Activated CD4-positive, alpha-beta memory T cell treated with anti-CD3 and anti-CD28 coated beads for 36 hours (primary cell): ENCODE data around the gene GPR146. TPM values are rescaled to one million over a fixed set of nuclear protein-coding genes. Genes with fewer than 3 reads are reported as not detected.
A peak's percentile ranks its signal among the peaks of the same experiment; 100 is the strongest.

Source experiments
- CTCF ChIA-PET: fragments of 350-600 bp; sonication (Branson Sonifier 250); formaldehyde crosslinking; loops from one replicate; lab custom pipeline; 2021; ENCODE audit warnings: antibody characterized with exemption, inconsistent platforms; lab: Charles Lee
- POLR2A ChIA-PET: fragments of 350-600 bp; sonication (Branson Sonifier 250); formaldehyde crosslinking; loops from one replicate; lab custom pipeline; 2021; ENCODE audit warnings: antibody characterized with exemption; lab: Charles Lee
- DNase-seq: peaks from one replicate; pipeline ENCODE4 v3.0.0-alpha.2; 2020
- H3K27ac Mint-ChIP-seq: one replicate; pipeline ENCODE4 v1.8.0; 2021; ENCODE audit warnings: mixed read lengths
- H3K27me3 Mint-ChIP-seq: one replicate; pipeline ENCODE4 v1.8.0; 2021; ENCODE audit warnings: mixed read lengths
- H3K36me3 Mint-ChIP-seq: one replicate; pipeline ENCODE4 v1.8.0; 2021; ENCODE audit warnings: mixed read lengths
- H3K4me1 Mint-ChIP-seq: one replicate; pipeline ENCODE4 v1.8.0; 2021; ENCODE audit warnings: low read depth, mixed read lengths
- H3K4me3 Mint-ChIP-seq: one replicate; pipeline ENCODE4 v1.8.0; 2021; ENCODE audit warnings: mild to moderate bottlenecking, mixed read lengths
- H3K9me3 Mint-ChIP-seq: one replicate; pipeline ENCODE4 v1.8.0; 2021; ENCODE audit warnings: mixed read lengths
- intact Hi-C: fragments of 100-400 bp; cut with micrococcal nuclease; formaldehyde crosslinking; loops from one replicate; pipeline ENCODE4 v1.15.1; 2023
- total RNA-seq, 2 experiments: library from RNA; stranded (reverse); gene quantifications; one replicate each; pipeline ENCODE4 v1.2.3, GENCODE V29; 2021

GPR146 gene
- total RNA-seq, 2 experiments from 2014 or later: 1.6 to 2.1 TPM

DNA sequence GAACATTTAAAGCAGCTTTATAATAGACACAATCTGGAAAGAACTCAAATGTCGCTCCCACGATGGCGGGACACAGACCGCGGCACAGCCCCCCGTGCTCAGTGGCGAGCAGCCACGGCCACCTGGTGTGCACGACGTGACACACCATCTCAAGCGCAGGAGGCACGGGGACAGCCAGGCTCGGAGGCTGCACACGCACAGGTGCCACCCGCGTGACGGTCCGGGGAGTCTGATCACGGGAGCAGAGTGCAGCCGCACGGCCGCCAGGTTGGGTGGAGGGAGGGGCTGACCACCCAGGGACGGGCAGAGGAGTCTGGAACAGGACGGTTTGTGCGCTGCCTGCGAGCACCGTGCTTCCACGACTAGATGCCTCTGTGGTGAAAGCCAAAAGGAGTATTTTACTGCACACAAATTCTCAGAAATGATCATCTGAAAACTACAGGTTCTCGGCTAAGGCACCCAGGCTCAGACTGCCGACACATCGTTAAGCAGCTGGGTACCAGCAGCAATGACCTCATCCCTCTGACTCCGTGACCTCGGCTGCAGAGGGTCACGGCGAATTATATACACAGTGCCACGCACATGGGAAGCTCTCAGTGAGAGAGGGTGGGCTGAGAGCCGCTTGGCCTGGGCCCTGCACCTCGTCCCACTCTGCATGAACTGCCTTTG lies 36.0 kb downstream of the GPR146 start:
- no peak for DNase-seq
- Mint-ChIP-seq H3K9me3 (no peaks in the 10 kb centered on the region), H3K27ac (no peak overlapping the region), H3K27me3 (no peaks in the 10 kb centered on the region), H3K4me1 (no peaks in the 10 kb centered on the region), H3K36me3 (no peaks in the 10 kb centered on the region), H3K4me3 (no peak overlapping the region)
- ChIA-PET CTCF (interaction anchor here (1.6 to 1.8 kb wide), 2 partner anchors 15 to 87 kb away, joined by 6 to 7 read pairs; no protein-coding TSS in a partner anchor), POLR2A (no interaction called here)
- intact Hi-C loops: no loop called here

DNA sequence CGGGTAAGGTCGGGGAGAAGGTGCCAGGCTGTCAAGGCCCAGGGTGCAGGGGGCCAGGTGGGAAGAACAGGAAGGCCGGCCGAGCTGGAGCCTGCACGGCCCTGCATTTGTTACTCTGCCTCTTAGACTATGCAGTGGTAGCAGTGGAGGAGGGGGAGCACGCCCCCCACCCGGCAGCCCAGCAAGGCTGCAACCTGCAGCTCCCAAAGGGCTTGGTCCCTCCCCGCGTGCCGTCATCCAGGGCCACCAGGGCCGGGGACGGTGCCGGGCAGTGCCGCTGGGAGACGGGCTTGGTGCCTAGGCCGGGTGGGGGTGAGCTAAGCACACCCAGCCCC lies 36.5 kb downstream of the GPR146 start:
- Mint-ChIP-seq H3K27ac (no peak overlapping the region), H3K4me3 (no peak overlapping the region), H3K27me3 (no peaks in the 10 kb centered on the region), H3K4me1 (no peaks in the 10 kb centered on the region), H3K36me3 (no peaks in the 10 kb centered on the region), H3K9me3 (no peaks in the 10 kb centered on the region)
- intact Hi-C loops: no loop called here
- ChIA-PET CTCF (interaction anchor here (1.6 to 1.8 kb wide), 2 partner anchors 15 to 88 kb away, joined by 6 to 7 read pairs; no protein-coding TSS in a partner anchor), POLR2A (no interaction called here)
- DNase-seq: no peak

DNA sequence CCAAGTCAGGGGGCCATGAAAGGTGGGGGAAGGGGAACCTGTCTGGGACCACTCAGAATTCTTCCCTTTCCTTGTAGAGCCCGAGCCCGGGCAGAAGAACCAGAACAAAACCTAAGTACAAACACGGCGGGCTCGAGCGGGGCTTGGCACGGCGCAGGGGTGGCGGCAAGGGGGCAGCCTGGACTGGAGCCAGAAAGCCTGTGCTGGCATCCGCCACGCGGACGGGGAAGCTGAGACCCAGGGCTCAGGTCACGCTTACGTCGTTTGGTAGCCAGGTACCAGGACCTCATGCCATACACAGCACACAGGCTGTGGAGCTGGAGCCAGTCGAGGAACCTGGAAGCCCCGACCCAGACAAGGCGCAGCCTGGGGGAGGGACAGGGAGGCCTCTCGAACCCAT lies 37.0 kb downstream of the GPR146 start:
- Mint-ChIP-seq H3K4me1 (peaks cover under 1% of the 10 kb centered on the region), H3K9me3 (no peaks in the 10 kb centered on the region), H3K27me3 (no peaks in the 10 kb centered on the region), H3K36me3 (no peaks in the 10 kb centered on the region), H3K4me3 (no peak overlapping the region), H3K27ac (no peak overlapping the region)
- intact Hi-C loops: no loop called here
- ChIA-PET CTCF (interaction anchor here (1.6 to 1.8 kb wide), 2 partner anchors 16 to 88 kb away, joined by 6 to 7 read pairs; no protein-coding TSS in a partner anchor), POLR2A (no interaction called here)
- DNase-seq: no peak

DNA sequence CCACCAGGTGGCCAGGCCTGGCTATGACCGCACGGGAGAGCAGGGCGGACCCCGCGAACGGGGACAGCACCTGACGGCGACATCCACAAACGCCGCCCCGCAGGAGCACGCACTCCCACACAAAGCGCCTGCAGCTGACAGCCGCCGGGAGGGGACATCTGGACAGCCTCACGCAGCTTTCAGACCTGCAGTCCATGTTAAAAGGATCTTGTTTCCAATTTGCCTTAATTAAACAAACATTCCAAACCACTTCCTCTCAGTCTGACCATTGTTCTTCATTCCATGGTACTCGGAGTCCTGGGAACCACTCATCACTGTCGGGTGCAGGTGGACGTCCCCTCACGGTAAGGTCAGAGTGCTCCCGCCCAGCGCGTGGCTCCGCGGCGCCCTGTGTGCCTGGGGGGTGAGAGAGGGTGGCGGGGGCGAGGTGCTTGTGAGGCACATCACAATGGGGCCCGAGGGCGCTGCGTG lies 37.6 kb downstream of the GPR146 start:
- Mint-ChIP-seq H3K4me3 (no peak overlapping the region), H3K36me3 (no peaks in the 10 kb centered on the region), H3K27ac (no peak overlapping the region), H3K27me3 (no peaks in the 10 kb centered on the region), H3K9me3 (no peaks in the 10 kb centered on the region), H3K4me1 (peaks cover 7% of the 10 kb centered on the region)
- CTCF ChIA-PET: interaction anchor here (1.6 to 1.8 kb wide), 2 partner anchors 17 to 89 kb away, joined by 6 to 7 read pairs; no protein-coding TSS in a partner anchor
- POLR2A ChIA-PET: no interaction called here
- intact Hi-C loops: no loop called here
- no peak for DNase-seq

DNA sequence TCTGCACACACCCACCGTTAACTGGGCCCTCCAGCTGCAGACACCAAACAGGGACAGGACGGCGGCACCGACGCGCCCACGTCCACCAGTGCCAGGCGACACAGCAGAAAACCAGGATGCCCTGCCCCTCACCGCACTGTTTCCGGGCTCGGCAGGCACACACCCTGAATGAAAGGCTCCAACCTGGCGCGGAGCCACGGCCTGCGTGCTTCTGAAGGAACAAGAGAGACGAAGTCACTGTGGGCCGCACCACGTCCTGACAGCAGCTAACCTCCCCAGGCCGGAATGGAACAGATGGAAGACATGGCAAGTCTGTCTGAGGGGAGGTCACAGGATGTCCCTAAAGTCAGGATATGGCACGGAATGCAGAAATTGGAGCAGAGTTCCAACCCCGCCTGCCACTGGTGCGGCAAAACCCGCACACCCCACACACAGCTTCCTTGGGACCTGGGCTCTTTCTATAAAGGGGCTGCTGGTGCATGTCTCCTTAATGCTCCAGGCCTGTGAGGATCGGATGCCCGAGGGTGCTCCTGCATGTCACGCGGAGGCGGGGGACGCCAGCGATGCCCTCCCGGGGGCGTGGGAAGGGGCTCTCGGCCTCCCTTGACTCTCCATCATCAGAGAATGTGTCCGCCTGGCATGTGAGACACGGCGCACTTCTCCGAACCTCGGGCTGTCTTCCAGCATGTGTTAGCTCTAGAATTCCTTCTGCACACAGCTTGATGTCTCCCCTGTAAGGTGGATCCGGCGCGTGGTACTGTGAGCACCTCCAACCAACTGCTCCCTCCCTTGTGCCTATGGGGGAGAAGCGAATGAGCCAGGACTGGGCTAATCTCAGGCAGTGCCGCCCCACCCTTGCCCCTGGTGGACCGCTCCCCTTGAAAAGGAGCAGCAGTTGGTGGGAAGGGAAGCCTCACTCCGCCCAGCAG lies 39.6 kb downstream of the GPR146 start:
- ChIA-PET POLR2A (no interaction called here), CTCF (interaction anchor here (0.8 to 2.9 kb wide), 3 partner anchors 18 to 93 kb away, joined by 3 to 19 read pairs (median 3); no protein-coding TSS in a partner anchor)
- no peak for DNase-seq
- Mint-ChIP-seq H3K27me3 (no peaks in the 10 kb centered on the region), H3K9me3 (no peaks in the 10 kb centered on the region), H3K36me3 (no peaks in the 10 kb centered on the region), H3K27ac (no peak overlapping the region), H3K4me1 (peaks cover 14% of the 10 kb centered on the region), H3K4me3 (no peak overlapping the region)
- intact Hi-C loops: no loop called here

DNA sequence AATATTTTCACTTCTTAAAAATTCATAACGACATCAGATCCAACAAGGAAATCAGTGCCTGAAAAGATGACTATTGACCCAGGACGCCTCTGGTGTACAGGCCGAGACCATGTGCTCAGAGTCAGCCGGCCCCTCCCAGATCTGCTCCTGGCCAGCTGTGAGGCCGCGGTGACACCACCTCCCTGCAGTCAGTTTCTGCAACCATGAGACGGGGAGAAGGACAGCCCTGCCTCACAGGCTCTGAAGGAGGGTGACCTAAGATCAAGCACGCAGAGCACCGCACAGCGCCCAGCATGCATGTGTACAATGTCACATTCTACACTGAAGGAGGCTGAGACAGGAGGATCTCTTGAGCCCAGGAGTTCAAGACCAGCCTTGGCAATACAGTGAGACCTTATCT lies 40.9 kb downstream of the GPR146 start:
- H3K4me3 Mint-ChIP-seq: no peak overlapping the region
- no peak for DNase-seq
- no peaks in the 10 kb centered on the region for H3K27me3 Mint-ChIP-seq
- POLR2A ChIA-PET: no interaction called here
- H3K27ac Mint-ChIP-seq: no peak overlapping the region
- peaks cover 14% of the 10 kb centered on the region for H3K4me1 Mint-ChIP-seq
- H3K9me3 Mint-ChIP-seq: no peaks in the 10 kb centered on the region
- H3K36me3 Mint-ChIP-seq: no peaks in the 10 kb centered on the region
- CTCF ChIA-PET: interaction anchor here (1.3 to 2.9 kb wide), 6 partner anchors 20 to 91 kb away, joined by 3 to 19 read pairs (median 14); no protein-coding TSS in a partner anchor
- intact Hi-C loops: no loop called here

DNA sequence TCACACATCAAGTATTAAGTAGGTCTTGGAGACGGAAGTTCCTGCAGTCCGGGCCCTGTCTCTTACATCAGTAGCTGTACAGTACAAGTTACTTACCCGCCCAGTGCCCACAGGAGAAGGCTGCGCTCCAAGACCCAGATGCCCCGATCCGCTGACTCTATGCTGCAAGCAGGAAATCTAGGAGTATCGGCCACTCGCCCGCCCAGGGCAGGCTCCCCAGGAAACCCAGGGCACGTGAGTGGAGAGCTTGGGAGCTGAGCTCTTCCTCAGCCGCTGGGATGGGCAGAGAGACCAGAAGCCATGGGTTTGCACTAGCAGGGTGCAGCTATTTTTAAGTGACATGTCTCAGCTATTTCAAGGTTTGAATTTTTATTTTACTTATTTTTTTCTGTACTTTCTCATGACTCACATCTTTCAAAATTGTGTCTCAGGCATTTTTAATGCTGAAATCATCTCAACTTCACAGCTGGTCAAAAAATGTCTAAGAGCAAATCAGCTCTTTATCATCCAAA lies 41.6 kb downstream of the GPR146 start:
- no peak for DNase-seq
- H3K4me1 Mint-ChIP-seq: peaks cover 14% of the 10 kb centered on the region
- no peaks in the 10 kb centered on the region for H3K9me3 Mint-ChIP-seq
- ChIA-PET POLR2A (no interaction called here), CTCF (interaction anchor here (0.6 to 2.9 kb wide), 23 partner anchors 10 to 1004 kb away, joined by 3 to 19 read pairs (median 4); a partner anchor contains a TSS)
- H3K27me3 Mint-ChIP-seq: no peaks in the 10 kb centered on the region
- intact Hi-C loops: loop anchor here (2.0 kb wide), 1 partner anchor 53 kb away; a partner anchor contains a TSS
- H3K4me3 Mint-ChIP-seq: no peak overlapping the region
- no peak overlapping the region for H3K27ac Mint-ChIP-seq
- H3K36me3 Mint-ChIP-seq: no peaks in the 10 kb centered on the region

DNA sequence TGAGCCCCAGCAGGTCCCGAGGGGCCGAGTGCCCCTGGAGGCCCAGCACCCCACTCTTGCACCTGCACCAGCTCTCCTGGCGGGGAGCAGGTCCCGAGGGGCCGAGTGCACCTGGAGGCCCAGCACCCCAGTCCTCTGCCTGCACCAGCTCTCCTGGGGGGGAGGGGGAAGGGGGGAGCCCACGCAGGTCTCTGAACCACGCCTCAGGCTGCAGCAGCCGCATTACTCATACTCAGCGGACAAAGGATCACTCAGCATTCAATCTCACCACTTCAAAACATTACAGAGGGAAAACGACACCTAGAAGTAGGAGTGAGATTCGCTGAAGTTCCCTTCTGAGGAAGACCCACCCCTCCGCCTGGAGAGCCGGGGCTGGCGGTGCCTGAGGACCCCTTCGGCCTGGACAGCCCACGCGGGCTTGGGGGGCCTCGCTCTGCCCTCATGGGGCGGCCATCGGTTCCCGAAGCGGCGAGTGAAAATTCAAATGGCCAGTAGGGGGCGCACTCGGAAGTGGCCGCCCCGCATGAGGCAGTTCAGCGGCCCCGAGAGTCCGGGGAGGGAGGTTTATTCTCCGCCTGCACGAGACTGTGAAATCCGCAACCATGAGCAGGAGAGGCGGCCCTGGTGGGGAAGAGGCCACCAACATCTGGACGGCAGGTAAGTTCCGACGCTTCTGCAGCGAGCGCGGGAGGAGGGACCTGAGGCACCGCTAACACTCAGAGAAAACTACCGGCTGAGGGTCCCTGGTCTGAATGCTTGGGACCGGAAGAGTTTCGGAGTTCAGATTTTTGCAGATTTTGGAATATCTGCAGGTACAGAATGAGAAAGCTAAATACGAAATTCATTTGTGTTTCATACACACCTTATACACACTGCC lies 42.5 kb downstream of the GPR146 start:
- ChIA-PET POLR2A (no interaction called here), CTCF (interaction anchor here (0.6 to 2.9 kb wide), 23 partner anchors 9 to 1004 kb away, joined by 3 to 19 read pairs (median 4); a partner anchor contains a TSS)
- no peaks in the 10 kb centered on the region for H3K9me3 Mint-ChIP-seq
- H3K36me3 Mint-ChIP-seq: peaks cover under 1% of the 10 kb centered on the region
- H3K27me3 Mint-ChIP-seq: no peaks in the 10 kb centered on the region
- peak; percentile 81 for DNase-seq
- no peak overlapping the region for H3K27ac Mint-ChIP-seq
- peaks cover 14% of the 10 kb centered on the region for H3K4me1 Mint-ChIP-seq
- H3K4me3 Mint-ChIP-seq: peak overlapping the region; percentile 54
- intact Hi-C loops: loop anchor here (1.0 to 2.0 kb wide), 2 partner anchors 52 to 89 kb away; a partner anchor contains a TSS

DNA sequence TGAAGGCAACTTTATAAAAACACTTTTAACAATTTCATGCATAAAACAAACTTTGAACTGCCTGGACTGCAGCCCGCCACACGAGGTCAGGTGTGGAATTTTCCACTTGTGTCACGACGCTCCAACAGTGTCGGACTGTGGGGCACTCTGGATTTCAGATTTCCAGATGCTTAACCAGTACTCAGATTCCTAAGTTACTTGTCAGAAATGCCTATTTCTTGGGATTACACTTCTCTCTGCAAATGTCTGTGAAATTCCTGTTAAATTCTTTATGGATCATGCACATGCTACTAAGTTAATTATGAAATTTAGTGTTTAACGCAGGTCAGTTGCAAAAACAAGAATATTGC lies 43.1 kb downstream of the GPR146 start:
- Mint-ChIP-seq H3K9me3 (no peaks in the 10 kb centered on the region), H3K27ac (no peak overlapping the region), H3K36me3 (peaks cover 2% of the 10 kb centered on the region), H3K4me1 (peaks cover 14% of the 10 kb centered on the region), H3K4me3 (no peak overlapping the region), H3K27me3 (no peaks in the 10 kb centered on the region)
- ChIA-PET CTCF (interaction anchor here (0.8 to 2.0 kb wide), 3 partner anchors 12 to 120 kb away, joined by 3 to 16 read pairs (median 5); no protein-coding TSS in a partner anchor), POLR2A (no interaction called here)
- DNase-seq: no peak
- intact Hi-C loops: loop anchor here (1.0 to 2.0 kb wide), 2 partner anchors 51 to 89 kb away; a partner anchor contains a TSS

DNA sequence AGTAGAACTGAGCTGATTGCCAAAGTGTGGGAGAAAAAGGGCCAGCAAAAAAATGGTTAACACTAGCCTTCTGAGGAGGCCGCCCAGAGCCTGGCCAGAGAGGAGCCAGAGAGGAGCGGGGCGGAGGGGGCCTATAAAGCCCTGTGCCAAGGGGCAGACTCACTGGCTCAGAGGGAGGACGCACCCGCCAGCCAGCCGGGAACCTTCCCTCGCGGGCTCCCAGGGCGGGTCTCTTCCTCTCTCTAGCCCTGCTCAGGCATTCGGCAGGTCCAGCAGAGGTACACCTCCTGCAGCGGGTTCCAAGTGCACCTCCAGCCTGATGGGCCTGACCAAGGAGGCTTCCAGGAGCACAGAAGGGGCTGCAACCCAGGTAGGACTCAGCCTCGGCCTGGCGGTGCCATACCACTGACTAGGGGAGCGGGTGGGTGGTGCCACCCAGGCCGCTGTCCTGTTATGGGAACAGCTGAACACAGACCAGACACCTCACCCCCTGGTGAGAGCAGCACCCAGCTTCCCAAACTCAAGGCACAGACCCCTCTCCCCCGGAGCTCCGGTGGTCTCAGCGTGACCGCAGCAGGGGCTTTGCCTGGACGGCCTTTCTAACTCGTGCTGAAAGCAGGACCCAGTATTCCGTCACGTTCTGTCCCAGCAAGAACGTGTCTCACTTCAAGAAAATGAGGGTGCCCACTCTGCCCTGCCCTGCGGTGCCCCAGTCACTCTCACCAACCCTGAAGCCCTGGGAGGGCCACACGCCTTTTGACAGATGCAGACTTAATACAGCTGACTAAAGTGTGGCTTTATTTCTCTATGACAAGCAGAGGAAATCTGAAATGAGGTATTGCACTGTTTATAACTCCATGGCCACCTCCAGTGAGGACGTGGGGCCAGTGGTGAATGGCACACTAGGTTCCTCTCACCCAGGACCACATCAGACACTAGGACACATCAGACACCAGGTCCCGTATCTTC lies 43.9 kb downstream of the GPR146 start, which contains the start of gene GPER1:
Gene GPER1, plus strand, starts transcription at position 162 of the 969 bp plus-strand sequence. CDS start 3,616 bp downstream, outside the sequence.
- DNase-seq: no peak
- peaks cover 14% of the 10 kb centered on the region for H3K4me1 Mint-ChIP-seq
- H3K27me3 Mint-ChIP-seq: no peaks in the 10 kb centered on the region
- peak within 1 kb of the TSS; percentile 54 for H3K4me3 Mint-ChIP-seq
- H3K27ac Mint-ChIP-seq: no peak within 1 kb of the TSS
- intact Hi-C loops: loop anchor here (1.0 to 2.0 kb wide), 2 partner anchors 51 to 88 kb away; a partner anchor contains a TSS
- ChIA-PET CTCF (interaction anchor here (0.8 to 2.2 kb wide), 3 partner anchors 82 to 121 kb away, joined by 3 to 9 read pairs (median 5); no protein-coding TSS in a partner anchor), POLR2A (no interaction called here)
- peaks cover 2% of the 10 kb centered on the region for H3K36me3 Mint-ChIP-seq
- H3K9me3 Mint-ChIP-seq: no peaks in the 10 kb centered on the region
